H1 (cell line): ENCODE data around the gene RIGI.

Source experiments
- CTCF ChIP-seq, 3 experiments: IDR thresholded peaks; 1 replicate in 2 of 3; 2 replicates in 1 of 3; pipeline versions ENCODE4 v1.5.1 to v1.6.1; 2011; ENCODE audit warnings: low read length in 3 of 3, mild to moderate bottlenecking in 3 of 3, inconsistent platforms in 2 of 3, low read depth in 1 of 3, moderate library complexity in 1 of 3; ENCODE audit not compliant: insufficient read depth in 1 of 3; ENCODE audit errors: control extremely low read depth in 1 of 3
- EZH2 ChIP-seq: fragments of 200-600 bp; sonication (generic); IDR thresholded peaks from 2 replicates; pipeline ENCODE4 v1.7.1; 2012; ENCODE audit warnings: low read depth, mild to moderate bottlenecking, moderate library complexity, low read length, inconsistent platforms; ENCODE audit not compliant: severe bottlenecking
- JUN ChIP-seq: IDR thresholded peaks from 2 replicates; pipeline ENCODE4 v1.6.1; 2011; ENCODE audit warnings: low read depth, mild to moderate bottlenecking, improper control_type of control experiment, low read length
- JUND ChIP-seq: IDR thresholded peaks from 2 replicates; pipeline ENCODE4 v1.6.1; 2011; ENCODE audit warnings: mild to moderate bottlenecking, improper control_type of control experiment, low read length
- POLR2A ChIP-seq, 2 experiments: IDR thresholded peaks; 1 replicate in 1 of 2; 2 replicates in 1 of 2; pipeline ENCODE4 v1.6.1; 2011; ENCODE audit warnings: low read depth in 2 of 2, low read length in 2 of 2, mild to moderate bottlenecking in 2 of 2; ENCODE audit errors: control extremely low read depth in 1 of 2
- SP4 ChIP-seq: IDR thresholded peaks from 2 replicates; pipeline ENCODE4 v1.6.1; 2012; ENCODE audit warnings: low read length, inconsistent platforms
- TF ChIP-seq, protein P1 (sequence below): IDR thresholded peaks from 2 replicates; pipeline ENCODE4 v1.6.1; 2012; ENCODE audit warnings: low read length, inconsistent platforms

GRCh38 chr9:32503008-32503407, 23.0 kb downstream of the RIGI start:
- no peak for TF ChIP-seq JUND
- no peak for TF ChIP-seq POLR2A (IDR thresholded peaks at IDR 0.05; ENCODE audit: control extremely low read depth in 1 of 2, low read depth in 2 of 2, low read length in 2 of 2)
- no peak for TF ChIP-seq CTCF (IDR thresholded peaks at IDR 0.05; ENCODE audit: control extremely low read depth in 1 of 3, insufficient read depth in 1 of 3, low read depth in 1 of 3, low read length in 3 of 3)
- TF ChIP-seq, protein P1, sequence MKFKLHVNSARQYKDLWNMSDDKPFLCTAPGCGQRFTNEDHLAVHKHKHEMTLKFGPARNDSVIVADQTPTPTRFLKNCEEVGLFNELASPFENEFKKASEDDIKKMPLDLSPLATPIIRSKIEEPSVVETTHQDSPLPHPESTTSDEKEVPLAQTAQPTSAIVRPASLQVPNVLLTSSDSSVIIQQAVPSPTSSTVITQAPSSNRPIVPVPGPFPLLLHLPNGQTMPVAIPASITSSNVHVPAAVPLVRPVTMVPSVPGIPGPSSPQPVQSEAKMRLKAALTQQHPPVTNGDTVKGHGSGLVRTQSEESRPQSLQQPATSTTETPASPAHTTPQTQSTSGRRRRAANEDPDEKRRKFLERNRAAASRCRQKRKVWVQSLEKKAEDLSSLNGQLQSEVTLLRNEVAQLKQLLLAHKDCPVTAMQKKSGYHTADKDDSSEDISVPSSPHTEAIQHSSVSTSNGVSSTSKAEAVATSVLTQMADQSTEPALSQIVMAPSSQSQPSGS, result no peak
- TF ChIP-seq SP4, result no peak
- TF ChIP-seq JUN, result no peak
- TF ChIP-seq EZH2, result no peak
